GM12874 (cell line): Measurements from ENCODE around the gene SLC37A1.

Experiments used
- CTCF ChIP-seq: IDR thresholded peaks from 2 replicates; pipeline ENCODE4 v1.5.1; 2011; ENCODE audit warnings: low read depth, mild to moderate bottlenecking, control low read depth, low read length, moderate library complexity; ENCODE audit not compliant: insufficient read depth

SLC37A1 gene

GRCh38 chr21:42607525-42608102 lies 94.0 kb downstream of the SLC37A1 start:
- no peak for TF ChIP-seq CTCF

GRCh38 chr21:42608446-42608845 lies 94.8 kb downstream of the SLC37A1 start:
- no peak for TF ChIP-seq CTCF

GRCh38 chr21:42609811-42610210 lies 96.2 kb downstream of the SLC37A1 start:
- TF ChIP-seq CTCF: no peak

- TF ChIP-seq CTCF: no peak
Measured at GRCh38 chr21:42611852-42612251, 98.2 kb downstream of the SLC37A1 start.

GRCh38 chr21:42612390-42612789 lies 98.7 kb downstream of the SLC37A1 start:
- TF ChIP-seq CTCF: no peak

- TF ChIP-seq CTCF: no peak
Measured at GRCh38 chr21:42613756-42614155, 100.1 kb downstream of the SLC37A1 start.

GRCh38 chr21:42614396-42614795 lies 100.7 kb downstream of the SLC37A1 start:
- no peak for TF ChIP-seq CTCF

DNA sequence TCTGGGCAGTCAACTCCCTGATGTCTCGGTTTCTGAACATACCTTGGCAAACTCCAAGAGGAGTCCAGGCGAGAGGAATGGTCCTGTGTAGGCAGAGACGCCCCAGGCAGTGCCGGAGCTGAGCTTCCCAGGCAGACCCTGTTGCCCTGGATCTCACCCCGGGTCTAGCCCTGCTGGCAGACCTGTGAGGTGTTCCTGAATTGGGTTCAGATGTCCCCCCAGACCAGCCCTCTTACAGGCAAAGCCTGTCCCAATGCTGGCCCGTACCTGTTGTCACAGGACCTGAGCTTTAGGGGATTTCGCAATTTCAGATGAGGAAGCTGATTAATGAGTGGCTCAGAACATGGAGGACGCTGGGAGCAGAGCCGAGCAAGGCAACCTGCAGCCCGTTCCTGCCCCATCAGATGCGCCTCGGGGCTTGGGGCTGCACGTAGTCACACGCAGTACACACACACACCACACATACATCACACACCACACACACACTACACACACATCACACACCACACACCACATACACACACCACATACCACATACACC lies 101.2 kb downstream of the SLC37A1 start:
- TF ChIP-seq CTCF: no peak
